Cardiac atrium fibroblast (primary cell): Measurements from ENCODE around the gene TRIM4. TPM values are rescaled to one million over a fixed set of nuclear protein-coding genes. Genes with fewer than 3 reads are reported as not detected.

Experiments
- total RNA-seq: library from RNA; depleted of rRNA; stranded (reverse); fragments of >200 nt; gene quantifications from 2 replicates; pipeline ENCODE4 v1.2.3, GENCODE V29; 2015

Gene TRIM4, protein sequence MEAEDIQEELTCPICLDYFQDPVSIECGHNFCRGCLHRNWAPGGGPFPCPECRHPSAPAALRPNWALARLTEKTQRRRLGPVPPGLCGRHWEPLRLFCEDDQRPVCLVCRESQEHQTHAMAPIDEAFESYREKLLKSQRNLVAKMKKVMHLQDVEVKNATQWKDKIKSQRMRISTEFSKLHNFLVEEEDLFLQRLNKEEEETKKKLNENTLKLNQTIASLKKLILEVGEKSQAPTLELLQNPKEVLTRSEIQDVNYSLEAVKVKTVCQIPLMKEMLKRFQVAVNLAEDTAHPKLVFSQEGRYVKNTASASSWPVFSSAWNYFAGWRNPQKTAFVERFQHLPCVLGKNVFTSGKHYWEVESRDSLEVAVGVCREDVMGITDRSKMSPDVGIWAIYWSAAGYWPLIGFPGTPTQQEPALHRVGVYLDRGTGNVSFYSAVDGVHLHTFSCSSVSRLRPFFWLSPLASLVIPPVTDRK
- total RNA-seq, result 26.5 and 30.5 TPM in 2 replicates

DNA sequence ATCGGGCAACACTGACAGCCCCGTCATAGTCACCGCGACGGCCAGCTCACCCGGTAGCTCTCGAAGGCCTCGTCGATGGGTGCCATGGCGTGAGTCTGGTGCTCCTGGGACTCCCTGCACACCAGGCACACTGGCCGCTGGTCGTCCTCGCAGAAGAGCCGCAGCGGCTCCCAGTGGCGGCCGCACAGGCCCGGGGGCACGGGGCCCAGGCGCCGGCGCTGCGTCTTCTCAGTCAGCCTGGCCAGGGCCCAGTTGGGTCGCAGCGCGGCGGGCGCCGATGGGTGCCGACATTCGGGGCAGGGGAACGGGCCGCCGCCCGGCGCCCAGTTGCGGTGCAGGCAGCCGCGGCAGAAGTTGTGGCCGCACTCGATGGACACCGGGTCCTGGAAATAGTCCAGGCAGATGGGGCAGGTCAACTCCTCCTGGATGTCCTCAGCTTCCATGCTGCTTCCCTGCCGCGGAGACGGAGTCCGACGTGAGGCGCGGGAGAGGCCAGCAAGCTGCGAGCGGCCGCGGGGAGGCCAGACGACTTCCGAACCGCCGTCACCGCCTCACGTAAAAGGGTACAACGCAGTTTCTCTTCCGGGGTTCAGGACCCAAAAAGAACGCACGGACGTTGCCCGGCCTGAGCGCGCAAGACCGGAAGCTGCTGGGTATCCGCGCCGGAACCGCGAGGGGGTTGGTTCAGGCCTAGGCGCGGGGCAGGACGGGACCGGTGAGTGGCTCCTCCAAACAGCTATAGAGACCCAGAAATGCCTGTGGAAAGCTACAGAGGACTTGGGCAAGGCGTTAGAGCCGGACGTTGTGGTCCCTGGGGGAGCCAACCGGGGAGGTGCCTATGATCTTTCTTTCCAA is at the start of gene TRIM4:
TSS of gene TRIM4 (minus strand) at position 572 of the 855 bp plus-strand sequence. CDS start at position 443, 129 bp downstream.

DNA sequence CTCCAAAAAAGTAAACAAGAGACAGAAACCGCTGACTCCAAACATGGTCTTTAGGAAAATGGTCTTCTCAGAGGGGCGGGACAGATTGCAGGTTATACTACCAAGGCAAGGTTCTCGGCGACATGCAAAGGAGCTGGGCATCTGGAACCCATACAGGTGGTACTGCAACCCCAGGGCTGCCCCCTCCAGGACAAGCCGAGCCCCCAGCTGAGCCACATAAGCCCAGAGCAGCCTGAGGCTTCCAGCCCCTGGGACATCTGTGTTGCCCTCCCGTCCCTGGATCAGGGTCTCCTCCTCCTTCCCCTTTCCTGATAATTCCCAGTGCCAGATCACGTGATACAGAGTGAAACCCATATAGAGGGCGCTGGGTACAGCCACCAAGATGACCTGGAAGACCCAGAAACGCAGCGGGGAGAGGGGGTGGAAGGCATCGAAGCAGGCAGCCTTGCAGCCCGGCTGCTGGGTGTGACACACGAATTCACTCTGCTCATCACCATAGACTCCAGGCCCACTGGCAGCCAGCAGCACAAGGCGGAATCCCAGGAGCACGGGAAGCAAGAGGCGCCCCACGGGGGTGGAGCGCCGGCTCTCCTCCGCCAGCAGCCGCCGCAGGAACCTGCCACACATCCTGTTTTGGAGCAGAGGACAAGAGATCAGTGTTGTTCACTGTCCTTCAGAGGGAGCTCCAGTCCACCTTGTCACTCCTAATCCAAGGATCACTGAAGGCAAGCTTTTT is 9.8 kb upstream of the TRIM4 start, which contains the start of gene GJC3:
TSS of gene GJC3 (minus strand) at position 627 of the 736 bp plus-strand sequence. CDS start at position 627, 0 bp downstream.

DNA sequence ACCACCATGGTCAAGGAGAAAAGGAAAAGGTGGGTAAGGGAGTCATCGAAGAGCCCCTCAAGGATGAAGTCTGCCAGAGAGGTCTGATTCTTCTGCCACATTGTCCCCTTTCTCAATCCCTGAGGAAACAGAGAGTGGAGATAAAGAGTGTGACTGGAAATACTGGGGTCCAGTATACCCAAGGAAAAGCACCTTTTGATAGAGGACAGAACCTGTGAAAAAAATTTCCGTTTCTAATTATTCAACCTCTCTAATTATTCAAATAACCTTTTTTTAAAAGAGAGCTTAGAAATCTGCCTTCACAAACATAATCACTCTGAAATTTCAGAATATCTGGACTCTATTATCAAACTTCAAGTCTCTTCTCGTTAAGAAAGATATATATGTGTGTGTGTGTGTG is 42.4 kb downstream of the TRIM4 start, which contains the start of gene OR2AE1:
TSS of gene OR2AE1 (minus strand) at position 101 of the 400 bp plus-strand sequence. CDS start at position 101, 0 bp downstream.

Other genes starting within 250 kb of the TRIM4 start
- gene CYP3A5, start 239.5 kb downstream of the TRIM4 start, total RNA-seq, result not detected in 2 replicates
- gene CYP3A7, start 184.3 kb downstream of the TRIM4 start, total RNA-seq, result not detected in 2 replicates
- gene CYP3A4, start 135.3 kb downstream of the TRIM4 start, total RNA-seq, result not detected in 2 replicates
- gene CYP3A43, start 91.5 kb downstream of the TRIM4 start, total RNA-seq, result not detected in 2 replicates
- 0.16 TPM in 1 of 2 replicates, not detected in the other for gene OR2AE1, start 42.5 kb downstream of the TRIM4 start, total RNA-seq
- not detected in 2 replicates for gene GJC3, start 10.1 kb upstream of the TRIM4 start, total RNA-seq
- gene AZGP1, start 56.5 kb upstream of the TRIM4 start, total RNA-seq, result not detected in 2 replicates
- 17.1 and 20.3 TPM in 2 replicates for gene ZKSCAN1, start 96.1 kb upstream of the TRIM4 start, total RNA-seq
- 7.2 and 10.5 TPM in 2 replicates for gene ZSCAN21, start 130.2 kb upstream of the TRIM4 start, total RNA-seq
- 12.5 and 17.8 TPM in 2 replicates for gene ZNF3, start 162.2 kb upstream of the TRIM4 start, total RNA-seq
- gene COPS6, start 169.4 kb upstream of the TRIM4 start, total RNA-seq, result 45.8 and 57.2 TPM in 2 replicates
- gene MCM7, start 181.9 kb upstream of the TRIM4 start, total RNA-seq, result 26.2 and 34.8 TPM in 2 replicates
- gene AP4M1, start 182.1 kb upstream of the TRIM4 start, total RNA-seq, result 11.7 and 23.0 TPM in 2 replicates
- 51.4 and 58.5 TPM in 2 replicates for gene TAF6, start 199.8 kb upstream of the TRIM4 start, total RNA-seq
- gene CNPY4, start 200.1 kb upstream of the TRIM4 start, total RNA-seq, result 22.0 and 22.9 TPM in 2 replicates
- gene MBLAC1, start 207.4 kb upstream of the TRIM4 start, total RNA-seq, result 3.4 and 5.4 TPM in 2 replicates
- gene LAMTOR4, start 229.4 kb upstream of the TRIM4 start, total RNA-seq, result 136 and 155 TPM in 2 replicates
- 7.3 and 10.5 TPM in 2 replicates for gene TRAPPC14, start 239.2 kb upstream of the TRIM4 start, total RNA-seq
- 3.8 and 4.5 TPM in 2 replicates for gene GAL3ST4, start 249.1 kb upstream of the TRIM4 start, total RNA-seq